ENCODE data around the gene FBXL17.

The FBXL17 gene

DNA sequence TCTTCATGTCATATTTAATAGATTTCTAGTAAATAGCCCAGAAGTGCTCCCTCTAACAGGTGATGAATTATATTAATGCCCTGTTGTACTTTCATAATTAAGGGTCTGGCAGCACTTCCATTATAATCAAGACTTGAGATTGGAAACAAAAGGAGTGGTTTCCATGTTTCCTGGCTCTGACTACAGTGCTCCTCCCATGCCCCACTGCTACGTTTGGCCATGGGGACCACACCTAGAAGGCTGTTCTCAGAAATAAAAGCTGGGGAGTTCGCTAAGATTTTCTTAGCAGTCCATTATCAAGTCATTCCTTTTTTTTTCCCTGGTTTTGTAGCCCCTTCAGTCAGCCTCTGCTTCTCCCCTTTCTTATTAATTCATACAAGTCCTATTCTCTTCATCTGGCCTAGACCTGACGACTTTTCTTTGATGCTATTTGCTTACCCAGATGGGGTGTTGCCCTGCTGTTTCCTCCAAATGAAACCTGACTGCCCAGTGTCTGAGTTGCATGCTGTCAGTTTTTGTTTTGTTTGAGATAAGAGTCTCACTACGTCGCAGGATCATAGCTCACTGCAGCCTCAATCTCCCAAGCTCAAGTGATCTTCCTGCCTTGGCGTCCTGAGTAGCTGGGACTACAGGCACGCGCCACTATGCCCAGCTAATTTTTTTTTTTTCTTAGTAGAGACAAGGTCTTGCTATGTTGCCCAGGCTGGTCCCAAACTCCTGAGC, 399.0 kb downstream of the FBXL17 start:
- no peak for DNase-seq

DNA sequence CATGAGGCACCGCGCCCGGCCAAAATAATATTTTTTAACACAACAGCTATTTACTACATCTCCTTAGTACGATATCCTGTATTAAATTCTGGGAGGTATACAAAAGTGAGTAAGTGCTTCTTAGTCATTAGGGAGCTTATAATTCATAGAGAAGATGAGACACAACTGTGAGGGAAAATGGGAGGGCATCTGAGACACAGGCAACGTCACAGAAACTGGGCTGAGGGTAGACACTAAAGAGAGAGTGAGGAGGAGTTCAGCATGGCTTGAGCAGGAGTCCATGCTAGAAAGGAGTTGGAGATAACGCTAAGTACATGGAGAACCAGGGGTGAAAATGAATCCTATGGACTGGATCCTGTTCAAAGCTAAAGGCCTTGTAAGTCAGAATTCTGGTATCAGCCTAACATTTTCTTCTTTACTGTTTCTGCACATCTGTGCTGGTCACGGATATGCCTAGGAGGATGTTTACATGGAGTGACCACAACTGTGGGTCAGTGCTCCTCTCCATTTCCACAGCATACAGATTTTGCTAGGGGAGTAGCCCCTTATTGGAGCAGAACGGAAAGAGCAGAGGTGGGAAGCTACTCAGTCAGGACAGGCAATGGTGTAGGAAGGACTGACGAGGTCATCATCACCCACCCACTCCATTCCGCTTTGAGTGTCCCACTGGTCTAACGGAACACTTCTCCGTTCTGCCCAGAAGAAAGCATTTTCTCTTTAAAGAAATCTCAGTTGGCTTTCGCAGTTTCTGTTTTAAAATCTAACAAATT, 400.8 kb downstream of the FBXL17 start:
- DNase-seq: no peak

DNA sequence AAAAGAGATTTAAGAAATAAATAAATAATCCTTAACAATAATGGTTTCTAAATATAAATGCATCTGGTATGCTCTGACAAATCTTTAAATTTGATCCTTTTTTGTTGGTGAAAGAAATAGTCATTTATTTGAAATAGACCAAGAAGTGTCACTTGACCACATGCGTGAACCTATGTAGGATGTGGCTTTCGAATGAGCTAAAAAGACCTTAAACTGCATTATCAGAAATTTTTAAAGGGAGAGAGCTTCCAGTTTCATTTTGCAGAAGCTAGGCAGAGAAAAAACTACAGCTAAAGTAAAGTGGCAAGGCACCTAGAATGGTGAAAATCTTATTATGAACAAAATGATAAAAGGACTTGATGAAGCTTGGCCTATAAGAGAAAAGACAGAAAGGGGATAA, 402.0 kb downstream of the FBXL17 start:
- no peak for DNase-seq

DNA sequence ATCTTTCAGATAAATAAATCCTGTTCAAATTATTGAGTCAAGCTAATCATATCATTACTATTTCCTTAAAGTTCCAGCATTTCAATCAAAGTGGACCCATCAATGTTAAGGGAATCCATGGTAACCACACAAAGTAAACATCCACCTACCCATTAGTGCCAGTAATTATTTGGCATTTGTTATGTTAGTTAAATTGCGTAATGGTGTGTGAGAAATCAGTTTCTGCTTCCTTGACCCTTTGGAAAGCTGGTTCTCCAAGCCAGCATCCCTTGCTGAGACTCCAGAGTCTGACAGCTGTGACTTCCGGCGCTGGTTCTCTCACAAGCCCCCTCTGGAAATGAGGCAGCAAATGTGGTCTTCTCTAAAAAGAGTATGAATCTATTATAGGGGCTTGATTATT, 402.6 kb downstream of the FBXL17 start:
- no peak for DNase-seq

DNA sequence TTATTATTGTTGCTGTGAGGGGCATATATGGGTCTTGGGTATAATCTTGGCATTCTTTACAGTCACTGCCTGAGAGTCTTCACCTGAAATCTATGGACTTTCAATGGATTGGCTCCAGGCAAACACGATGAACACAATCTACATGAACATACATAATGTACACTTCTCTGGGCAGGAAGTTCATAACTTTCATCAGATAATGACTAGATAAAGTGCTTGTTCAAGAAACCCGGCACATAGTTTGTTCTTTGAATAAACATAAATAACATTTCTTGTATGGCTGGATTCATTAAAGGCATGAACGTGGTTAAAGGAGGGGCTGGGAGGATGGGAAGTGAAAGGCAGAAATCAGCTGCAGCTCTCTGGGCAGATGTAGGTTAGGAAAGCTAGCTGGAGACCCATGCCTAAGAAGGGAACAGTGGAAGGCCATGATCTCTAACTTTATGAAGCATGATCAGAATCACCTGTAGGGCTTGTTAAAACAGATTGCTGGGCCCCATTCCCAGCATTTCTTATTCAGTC, 404.3 kb downstream of the FBXL17 start:
- no peak for DNase-seq

DNA sequence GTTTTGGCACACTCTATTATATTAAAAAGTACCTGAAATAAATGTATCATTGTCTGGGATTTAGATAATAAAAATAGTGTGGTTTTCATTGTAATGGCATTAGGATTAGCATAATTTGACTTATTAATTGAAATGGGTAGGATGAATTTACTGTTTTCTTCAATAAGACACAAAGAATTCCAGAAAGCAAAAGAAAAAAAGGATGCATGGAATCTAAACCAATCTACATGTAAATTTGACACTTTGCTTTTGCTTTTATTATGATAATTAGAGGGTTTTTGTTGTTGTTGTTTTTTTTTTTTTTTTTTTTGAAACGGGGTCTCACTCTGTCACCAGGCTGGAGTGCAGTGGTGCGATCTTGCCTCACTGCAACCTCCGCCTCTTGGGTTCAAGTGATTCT, 406.3 kb downstream of the FBXL17 start:
- DNase-seq: no peak

DNA sequence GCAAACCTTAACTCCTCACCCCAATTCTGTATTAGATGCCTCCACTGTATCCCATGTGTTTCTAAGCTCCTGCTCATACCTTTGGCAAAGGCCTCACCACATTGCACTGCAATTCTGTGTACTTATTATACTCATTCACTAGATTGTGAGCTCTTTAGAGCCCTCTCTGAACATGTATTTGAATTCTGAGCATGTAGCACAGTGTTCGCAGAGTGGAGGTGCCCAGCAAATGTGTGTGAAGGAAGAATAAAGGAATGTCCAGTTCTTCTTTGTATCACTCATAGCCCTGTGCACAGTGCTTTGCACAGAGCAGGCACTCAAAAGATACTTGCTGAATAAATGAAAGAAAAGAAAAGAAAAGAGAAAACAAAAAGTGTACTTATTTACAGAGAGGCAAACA, 410.1 kb downstream of the FBXL17 start:
- DNase-seq: no peak

DNA sequence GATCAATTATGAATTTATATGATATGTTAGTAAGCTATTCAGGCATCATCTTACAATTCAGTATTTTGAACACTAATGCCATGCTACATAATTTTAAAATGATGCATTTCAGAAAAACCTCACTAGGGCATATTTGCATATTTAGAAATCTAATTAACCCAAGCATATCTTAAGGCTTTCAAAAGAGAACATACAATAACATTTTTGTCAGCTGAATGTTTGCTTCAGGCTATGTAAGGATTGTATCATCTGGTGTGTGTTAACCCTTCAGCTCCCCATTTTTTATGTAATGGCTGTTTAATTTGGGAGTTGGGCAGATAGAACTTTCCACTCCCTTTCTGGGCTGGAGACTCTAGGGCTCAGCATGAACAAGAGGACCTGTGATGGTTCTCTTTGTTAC, 412.1 kb downstream of the FBXL17 start:
- DNase-seq: no peak

DNA sequence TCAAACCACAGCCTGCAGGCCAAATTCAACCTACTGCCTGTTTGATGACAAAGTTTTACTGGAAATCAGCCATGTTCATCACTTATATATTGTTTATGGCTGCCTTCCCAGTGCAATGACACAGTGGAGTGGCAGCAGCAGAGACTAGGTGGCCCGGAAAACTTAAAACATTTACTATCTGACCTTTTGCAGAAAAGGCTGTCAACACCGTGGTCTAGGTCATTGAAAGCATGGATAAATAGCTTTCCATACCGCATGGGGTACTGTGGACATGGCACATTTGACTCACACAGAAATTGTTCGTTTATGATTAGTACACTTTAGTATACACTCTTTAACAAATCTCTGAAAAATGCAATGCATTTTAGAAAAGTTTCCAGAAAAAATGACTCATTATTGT, 412.9 kb downstream of the FBXL17 start:
- DNase-seq: no peak

DNA sequence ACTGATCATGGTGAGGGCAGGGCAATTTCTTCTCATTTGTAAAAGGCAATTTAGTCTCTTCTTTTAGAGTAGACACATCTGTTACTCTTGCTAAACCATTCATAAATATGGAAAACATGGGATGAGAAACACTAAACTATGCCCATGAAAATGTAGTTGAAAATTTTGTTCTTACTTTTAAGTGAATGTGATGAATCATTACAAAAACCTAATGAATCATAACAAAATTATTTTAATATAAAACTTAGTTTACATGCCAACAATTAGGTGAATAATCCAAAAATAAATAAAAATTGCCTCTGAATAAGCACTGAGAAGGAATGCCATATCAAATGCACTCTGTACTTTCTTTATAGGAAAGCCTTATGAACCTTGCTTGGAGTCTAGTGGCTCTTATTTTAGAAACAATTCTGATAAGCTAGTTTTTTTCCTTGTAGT, 413.5 kb downstream of the FBXL17 start:
- DNase-seq: no peak

DNA sequence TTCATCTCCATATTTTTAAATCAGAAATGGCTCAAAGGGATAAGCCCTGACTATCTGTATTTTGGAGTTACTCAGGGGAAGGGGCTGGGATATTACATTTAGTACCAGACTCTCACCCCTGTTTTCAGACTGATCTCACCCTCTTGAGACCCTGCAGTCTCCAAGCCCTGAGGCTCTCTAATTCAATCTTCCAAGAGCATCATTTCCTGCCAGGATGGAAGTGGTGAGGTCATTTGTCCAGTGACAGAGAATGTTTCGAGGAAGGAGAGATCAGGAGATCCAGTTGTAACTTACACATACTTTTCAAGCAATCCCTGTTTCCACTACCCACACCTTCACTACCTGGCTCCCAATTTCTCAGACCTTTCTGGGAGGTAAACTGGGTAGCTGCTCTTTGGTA, 415.7 kb downstream of the FBXL17 start:
- no peak for DNase-seq

DNA sequence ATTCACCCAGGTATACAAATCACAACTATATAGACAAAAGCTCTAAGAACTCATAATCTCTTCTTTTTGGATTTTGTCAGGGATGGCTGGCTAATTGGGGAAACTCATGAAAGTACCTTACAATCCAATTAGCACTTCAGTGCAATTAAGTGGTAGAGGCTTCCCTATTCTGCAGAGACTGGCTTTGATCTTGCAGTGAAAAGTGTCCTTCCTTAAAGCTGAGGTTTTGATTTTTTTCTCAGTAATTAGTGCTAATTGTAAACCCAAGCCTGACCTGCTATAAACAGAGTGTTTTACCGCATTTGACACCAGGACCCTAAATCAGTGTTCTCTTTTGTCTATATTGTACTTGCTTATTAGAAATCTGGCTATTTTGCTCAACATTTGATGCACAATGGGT, 417.2 kb downstream of the FBXL17 start:
- DNase-seq: no peak

DNA sequence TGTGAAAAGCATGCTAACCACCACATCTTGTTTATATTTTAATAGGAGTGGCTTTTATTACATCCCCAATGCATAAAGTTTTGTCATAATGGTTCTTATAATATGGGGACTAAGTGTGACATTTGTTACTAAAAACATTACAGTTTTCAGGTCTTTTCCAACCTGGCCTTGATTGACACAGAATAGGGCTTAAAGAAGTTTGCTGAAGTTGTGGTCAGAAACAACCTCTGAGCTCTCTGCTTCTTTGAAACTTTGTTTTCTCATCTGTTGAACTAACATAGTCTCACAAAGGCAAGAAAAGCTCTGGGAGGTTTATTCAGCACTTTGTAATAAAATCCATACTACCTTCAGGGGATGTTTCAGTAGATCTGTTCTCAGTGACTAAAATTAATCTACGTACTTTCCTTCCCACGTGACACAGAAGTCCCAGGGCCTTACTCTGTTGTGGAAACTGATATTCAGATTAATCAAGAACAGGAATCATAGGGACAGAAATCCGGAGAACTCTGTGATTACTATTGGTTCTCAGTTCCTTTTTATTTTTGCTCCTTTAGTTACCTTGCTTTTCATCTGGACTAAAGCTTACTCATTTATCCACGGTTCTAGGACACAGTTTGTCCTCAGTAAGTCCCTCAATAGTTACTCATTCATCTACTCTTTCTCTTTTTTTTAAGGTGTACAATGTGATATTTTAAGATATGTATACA, 422.2 kb downstream of the FBXL17 start:
- no peak for DNase-seq

DNA sequence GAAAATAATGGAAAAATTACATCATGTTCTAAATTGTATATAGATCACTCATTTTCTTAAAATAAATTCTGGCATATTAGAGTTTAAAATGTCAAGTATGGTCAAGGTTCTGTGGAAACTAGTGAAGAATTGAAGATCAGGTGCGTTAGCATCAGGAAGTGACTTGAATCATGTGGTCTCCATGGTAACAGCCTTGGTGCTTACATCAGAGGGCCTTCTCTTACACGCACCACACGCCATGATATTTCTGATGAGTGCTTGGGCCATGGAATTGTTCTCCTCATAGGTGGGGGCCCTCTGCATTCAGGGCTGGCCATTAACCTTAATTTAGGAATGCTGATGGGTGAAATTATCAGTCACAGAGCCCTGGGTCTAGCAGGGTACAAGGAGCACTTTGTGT, 423.0 kb downstream of the FBXL17 start:
- no peak for DNase-seq

DNA sequence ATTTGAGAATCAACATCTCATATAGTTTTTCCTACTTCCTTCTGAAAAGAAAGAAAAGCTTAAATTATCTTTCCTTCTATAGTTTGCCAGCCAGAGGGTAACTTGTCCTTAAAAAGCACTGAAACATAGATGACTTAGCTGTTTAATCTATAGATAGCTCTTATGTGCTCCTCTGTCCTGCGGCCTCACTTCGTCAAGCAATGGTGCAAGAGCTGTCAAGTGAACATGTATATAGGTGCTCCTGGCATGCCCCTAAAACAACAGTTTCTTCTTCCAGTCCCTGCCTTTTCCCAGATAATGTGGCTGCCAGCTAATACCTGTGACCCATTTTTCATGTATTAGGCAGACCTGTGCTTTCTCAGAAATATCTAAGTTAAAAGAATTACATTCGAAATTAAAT, 423.5 kb downstream of the FBXL17 start:
- DNase-seq: no peak

DNA sequence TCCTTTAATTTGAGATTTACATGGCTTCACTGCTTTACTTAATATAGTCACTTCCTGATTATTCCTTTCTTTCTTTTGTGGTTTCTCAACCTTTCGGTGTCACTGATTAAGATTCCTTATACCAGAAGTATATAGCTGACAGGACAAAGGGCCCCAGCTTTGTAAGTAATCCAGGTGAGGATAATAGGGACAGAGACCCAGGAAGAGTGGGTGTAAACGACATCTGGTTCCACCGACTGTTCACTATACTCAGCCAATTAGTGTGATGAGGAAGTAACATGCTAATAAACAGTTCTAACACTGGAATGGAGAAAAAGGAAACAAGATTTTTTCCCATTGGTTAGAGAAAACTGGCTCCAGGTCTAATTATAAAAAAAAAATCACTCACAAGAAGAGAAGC, 424.8 kb downstream of the FBXL17 start:
- no peak for DNase-seq

DNA sequence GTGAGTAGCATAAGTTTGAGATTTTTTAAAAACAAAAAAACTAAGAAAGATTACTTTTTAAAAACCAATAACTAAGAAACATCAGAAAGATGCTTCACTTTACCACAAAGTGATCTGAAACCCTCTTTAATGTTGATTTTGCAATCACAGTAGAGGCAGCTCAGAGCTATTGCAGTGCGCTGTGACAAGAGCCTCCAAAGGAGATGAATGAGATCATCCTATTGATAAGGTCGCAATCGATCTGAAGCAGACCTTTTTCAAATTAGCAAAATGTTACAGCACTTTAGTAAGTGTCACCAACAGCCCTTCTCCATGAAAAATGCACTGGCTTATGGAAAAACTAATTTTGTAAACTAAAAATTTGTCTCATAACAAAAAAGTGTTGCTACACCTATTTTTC, 426.6 kb downstream of the FBXL17 start:
- no peak for DNase-seq

DNA sequence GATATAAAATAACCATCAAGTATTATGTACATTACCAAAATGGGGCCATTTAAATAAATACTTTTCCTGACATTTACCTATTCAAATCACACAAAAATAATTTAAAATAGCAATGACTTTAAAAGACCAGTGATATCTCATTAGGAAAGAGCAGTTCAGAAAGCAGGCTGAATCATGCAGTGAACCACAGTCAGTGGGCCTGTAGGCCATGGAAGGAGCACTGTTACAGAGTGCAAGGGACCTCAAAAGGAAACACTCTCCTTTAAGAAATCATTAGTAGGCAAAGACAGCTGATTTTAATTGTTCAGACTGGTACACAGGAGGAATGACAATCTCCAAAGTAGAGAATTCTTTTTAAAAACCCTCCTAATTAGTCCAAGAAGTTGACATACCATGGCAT, 427.6 kb downstream of the FBXL17 start:
- no peak for DNase-seq

DNA sequence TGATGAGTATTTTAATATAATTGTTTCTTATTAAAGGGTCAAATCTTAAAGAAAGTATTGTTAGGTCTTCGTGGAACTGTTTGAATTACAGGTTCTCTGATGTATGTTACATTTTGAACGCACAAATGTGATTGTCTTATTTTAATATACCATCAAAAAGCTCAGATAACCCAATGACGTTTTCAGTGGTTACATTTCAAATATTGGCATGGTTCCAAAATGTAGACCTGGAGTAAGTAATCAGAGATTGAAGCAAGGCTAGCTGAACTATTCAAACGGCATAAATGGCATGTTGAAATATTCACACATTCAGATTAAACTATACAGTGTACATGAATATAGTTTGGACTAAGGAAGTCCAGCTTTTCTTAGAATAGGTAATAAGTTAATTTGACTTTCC, 429.4 kb downstream of the FBXL17 start:
- DNase-seq: no peak

DNA sequence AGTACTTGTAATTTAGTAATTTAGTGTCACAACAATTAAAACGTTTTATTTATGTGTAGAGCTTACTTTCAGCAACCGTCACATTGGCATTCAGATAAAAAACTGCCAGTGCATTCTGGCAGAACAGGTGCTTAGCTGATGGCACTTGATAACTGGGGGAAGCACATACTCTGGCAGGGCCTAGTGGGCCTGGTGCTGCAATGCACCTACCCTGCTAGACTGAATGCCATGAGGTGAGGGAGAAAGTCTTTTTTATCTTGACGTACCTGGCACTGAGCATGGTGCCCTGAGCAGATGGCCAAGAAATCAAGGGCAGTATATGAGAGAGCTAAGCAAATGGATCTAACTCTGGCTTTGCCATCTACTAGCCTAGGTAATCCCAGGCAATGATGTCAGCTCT, 430.6 kb downstream of the FBXL17 start:
- DNase-seq: no peak

DNA sequence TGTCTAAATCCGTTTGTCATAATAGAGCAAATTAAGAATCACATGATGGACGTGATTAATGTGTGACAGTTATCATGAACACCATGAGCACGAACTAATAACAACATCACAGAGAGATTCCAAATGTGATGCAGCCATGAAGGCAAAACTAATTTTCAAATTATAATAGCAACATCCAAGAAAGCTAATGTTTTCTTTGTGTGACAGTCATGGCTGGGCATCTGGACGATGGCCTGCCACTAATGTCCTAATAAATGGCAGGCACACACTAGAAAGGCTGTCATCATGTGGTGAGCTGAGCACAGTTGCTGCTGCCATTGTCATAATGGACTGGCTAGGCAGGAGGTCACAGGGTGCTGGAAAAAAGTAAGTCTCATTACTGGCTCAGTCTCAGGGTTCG, 431.1 kb downstream of the FBXL17 start:
- no peak for DNase-seq

DNA sequence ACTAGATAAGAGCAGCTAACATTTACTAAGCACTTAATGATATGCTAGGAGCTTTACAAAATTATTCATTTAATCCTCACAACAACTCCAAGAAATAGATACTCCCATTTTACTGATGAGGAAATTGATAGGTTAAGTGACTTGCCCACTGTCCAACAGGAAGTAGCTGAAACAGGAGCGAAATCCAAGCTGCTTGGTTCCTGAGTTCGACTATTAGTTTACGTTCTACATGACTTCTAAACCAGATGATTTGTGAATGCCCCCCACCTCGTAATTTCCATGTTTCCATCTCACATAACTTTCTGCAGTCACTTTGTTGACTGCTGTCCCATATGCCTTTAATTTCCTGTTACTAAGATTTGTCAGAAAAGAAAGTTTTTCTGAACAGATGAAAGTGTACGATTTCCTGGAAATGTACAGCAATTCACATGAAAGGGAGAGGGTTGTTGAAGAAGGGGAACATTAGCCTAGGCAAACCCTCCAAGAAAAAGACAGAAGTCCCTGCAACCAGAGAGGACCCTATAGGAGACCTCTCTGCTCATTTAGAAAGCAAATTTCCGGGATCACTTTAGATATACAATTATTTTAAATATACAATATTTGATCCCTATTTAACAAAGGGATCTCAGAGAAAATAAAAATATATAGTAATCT, 432.1 kb downstream of the FBXL17 start:
- no peak for DNase-seq

DNA sequence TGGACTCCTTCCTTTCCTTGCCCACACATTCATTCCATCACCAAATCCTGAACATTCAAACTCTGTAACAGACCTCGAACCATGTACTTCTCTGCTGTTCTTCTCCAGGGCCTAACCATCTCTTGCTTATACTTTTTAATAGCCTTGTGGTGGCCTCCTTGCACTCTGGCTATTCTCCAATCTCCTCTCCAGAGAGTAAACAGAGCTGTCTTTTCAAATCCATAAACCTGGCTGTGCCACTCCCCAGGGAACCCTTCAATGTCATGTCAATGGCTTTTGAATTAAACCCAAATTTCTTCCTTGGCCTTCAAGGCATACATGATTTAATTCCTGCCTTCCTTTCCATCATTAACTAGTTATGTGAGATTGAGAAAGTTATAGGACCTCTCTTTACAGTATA, 433.5 kb downstream of the FBXL17 start:
- no peak for DNase-seq

Measured in activated CD4-positive, alpha-beta T cell treated with anti-CD3 and anti-CD28 coated beads, Interleukin-2, Interleukin-6, amounts not matched to agents 100 ng/mL and 50 ng/mL, durations not matched to agents 16 hours and 8 hours (primary cell).